NCI-H2227 (cell line): Measurements from ENCODE around the gene GFOD2.

Experiments
- DNase-seq: peaks from one replicate; lab custom pipeline; 2025; ENCODE audit not compliant: unreplicated experiment; lab: John Stamatoyannopoulos, UW

Gene GFOD2

DNA sequence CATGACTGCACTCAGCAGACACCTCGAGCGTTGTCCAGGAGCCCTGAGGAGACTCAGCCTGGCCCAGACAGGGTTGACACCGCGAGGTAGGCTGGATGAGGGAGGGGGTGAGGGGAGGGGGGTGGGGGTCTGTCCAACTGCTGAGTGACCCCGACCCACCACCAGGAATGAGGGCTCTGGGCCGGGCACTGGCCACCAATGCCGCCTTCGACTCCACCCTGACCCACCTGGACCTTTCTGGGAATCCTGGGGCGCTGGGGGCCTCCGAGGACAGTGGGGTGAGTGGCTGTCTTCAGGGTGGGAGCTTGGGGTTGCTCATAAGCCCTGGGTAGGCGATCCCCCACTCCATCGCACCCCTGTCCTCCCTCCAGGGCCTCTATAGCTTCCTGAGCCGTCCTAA, 71.4 kb downstream of the GFOD2 start:
- no peak for DNase-seq

DNA sequence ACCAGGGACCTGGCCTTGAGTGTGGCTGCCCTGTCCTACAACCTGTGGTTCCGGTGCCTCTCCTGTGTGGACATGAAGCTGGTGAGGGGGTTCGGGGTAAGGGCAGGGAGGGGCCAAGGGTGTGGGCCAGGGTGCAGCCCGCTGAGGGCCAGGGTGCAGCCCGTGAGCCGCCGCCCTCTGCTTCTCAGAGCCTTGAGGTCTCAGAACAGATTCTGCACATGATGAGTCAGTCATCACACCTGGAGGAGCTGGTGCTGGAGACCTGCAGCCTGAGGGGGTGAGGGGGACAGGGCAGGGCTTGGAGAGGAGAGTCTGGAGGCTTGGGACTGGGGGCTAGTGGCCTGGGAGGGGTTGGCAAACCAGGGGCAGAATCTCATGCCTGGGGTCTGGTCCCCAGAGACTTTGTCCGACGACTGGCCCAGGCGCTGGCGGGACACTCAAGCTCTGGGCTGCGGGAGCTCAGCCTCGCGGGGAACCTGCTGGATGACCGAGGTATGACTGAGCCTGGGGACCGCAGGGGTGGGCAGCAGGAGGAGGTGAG, 71.9 kb downstream of the GFOD2 start:
- no peak for DNase-seq

DNA sequence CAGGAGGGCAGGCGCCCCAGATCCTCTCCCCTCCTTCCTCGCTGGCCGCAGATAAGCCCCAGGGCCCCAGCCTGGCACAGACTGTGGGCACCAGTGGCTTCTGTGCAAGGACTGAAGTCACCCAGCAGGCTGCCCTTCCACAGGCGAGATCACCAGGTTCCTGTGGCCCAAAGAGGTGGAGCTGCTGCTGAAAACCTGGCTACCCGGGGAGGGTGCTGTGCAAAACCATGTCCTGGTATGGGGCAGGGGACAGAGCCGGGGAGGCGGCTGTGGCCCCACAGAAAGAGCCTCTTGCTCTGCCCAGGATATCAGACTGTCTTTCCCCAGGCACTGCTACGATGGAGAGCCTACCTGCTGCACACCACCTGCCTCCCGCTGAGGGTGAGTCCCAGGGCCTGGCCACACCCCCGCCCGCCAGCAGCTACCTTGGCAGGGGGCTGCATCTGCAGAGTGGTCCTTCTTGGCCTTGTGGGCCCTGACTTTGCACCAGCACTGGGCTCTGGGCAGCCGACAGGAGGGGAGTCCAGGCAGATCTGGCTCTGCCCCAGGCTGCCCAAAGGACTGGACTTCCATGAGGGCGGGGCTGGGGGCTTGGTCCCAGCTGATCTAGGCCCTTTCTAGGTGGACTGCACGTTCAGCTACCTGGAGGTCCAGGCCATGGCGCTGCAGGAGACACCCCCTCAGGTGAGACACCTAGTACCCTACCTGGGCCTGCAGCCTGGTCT, 73.6 kb downstream of the GFOD2 start:
- no peak for DNase-seq

GRCh38 chr16:67644038-67644437, 75.1 kb downstream of the GFOD2 start:
- DNase-seq = no peak

DNA sequence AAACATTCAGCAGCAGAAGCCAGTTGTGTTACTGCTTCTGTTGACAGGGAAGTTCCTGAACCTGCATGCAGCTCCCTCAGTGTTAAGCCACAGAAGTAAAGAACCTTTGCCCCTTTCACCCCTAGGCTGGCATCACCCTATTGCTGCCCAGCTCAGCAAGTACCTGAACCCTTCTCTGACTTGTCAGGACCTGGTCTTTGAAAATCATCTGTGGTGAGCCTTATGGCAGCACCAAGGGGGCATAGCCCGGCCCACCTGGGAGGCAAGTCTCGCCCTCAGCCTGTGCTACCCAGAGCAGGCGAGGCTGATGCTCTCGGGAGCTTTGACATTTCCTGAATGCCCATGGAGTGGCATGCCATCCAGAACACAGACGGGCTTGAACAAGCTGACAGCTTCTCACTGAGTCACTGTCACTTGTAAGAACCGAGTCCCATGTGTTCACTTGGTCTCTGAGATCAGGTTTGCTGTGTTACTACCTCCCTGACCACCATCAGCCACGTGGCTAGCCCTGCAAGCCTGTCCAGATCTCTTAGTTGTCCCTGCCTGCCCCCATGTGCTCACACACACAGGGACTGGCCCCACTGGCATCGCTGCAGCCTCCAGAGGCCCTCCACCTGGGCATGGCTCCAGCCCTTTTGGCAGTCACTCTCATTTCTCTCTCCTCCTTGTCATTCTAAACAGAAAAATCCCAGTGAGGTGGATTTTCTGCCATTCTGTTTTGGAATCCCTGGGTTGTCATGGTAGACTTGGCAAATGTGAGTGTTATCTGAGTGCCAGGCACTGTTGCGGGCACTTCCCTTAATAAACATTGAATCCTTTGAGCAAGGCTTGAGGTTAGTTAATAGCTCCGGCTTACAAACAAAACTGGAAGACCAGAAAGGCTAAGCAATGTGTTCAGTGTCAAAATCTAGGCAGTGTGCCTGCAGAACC, 77.1 kb downstream of the GFOD2 start:
- DNase-seq = no peak

DNA sequence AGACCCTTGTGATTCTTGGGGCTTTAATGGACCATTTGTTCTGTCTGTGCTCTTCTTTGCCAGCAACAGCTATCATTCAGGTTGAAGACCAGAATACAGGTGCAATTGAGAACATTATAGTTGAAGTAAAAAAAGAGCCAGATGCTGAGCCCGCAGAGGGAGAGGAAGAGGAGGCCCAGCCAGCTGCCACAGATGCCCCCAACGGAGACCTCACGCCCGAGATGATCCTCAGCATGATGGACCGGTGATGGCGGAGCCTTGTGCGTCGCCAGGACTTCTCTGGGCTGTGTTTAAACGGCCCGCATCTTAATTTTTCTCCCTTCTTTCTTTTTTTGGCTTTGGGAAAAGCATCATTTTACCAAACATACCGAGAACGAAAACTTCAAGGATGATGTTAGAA, 81.5 kb downstream of the GFOD2 start:
- DNase-seq = no peak

- DNase-seq = no peak
These were observed 82.4 kb downstream of the GFOD2 start for GRCh38 chr16:67636713-67637112.

- DNase-seq = no peak
These were observed 86.5 kb downstream of the GFOD2 start for GRCh38 chr16:67632415-67633172.

GRCh38 chr16:67628216-67628615, 90.9 kb downstream of the GFOD2 start:
- no peak for DNase-seq
